ENCODE results near the gene GRB10.
"Not testable (repeated sequence)": the region's sequence is repeated elsewhere in the genome, so short reads cannot be mapped to it uniquely, and the experiment has no call there.

GRB10 gene

GRCh38 chr7:50592940-50593339 is 189.8 kb downstream of the GRB10 start:
- no peaks in the 10 kb centered on the region for H3K4me1 ChIP-seq (ENCODE audit: control insufficient read depth, insufficient read depth, low read length)
- H3K9me3 ChIP-seq (ENCODE audit: control insufficient read depth in 2 of 2, low read length in 2 of 2): no peaks in the 10 kb centered on the region
- no peaks in the 10 kb centered on the region for H3K27me3 ChIP-seq (ENCODE audit: control insufficient read depth in 1 of 2, insufficient read depth in 2 of 2, low read length in 2 of 2)
- H3K36me3 ChIP-seq (ENCODE audit: control insufficient read depth in 2 of 2, insufficient read depth in 2 of 2, low read length in 2 of 2): peaks cover 18 to 22% of the 10 kb centered on the region in 2 donors
- H3K9ac ChIP-seq (ENCODE audit: low read length in 2 of 2): no peak overlapping the region
- H3K27ac ChIP-seq (ENCODE audit: low read length): no peak overlapping the region
- H3K4me3 ChIP-seq (ENCODE audit: low read length in 2 of 2): no peak overlapping the region

- Histone ChIP-seq H3K4me3 (ENCODE audit: low read length in 2 of 2) (no peak overlapping the region), H3K36me3 (ENCODE audit: control insufficient read depth in 2 of 2, insufficient read depth in 2 of 2, low read length in 2 of 2) (peaks cover 15 to 22% of the 10 kb centered on the region in 2 donors), H3K9me3 (ENCODE audit: control insufficient read depth in 2 of 2, low read length in 2 of 2) (no peaks in the 10 kb centered on the region), H3K27ac (ENCODE audit: low read length) (no peak overlapping the region), H3K9ac (ENCODE audit: low read length in 2 of 2) (no peak overlapping the region), H3K4me1 (ENCODE audit: control insufficient read depth, insufficient read depth, low read length) (no peaks in the 10 kb centered on the region), H3K27me3 (ENCODE audit: control insufficient read depth in 1 of 2, insufficient read depth in 2 of 2, low read length in 2 of 2) (no peaks in the 10 kb centered on the region)
These were observed 190.9 kb downstream of the GRB10 start for GRCh38 chr7:50591480-50592438.

GRCh38 chr7:50591098-50591479 is 191.6 kb downstream of the GRB10 start:
- no peak overlapping the region for H3K4me3 ChIP-seq (ENCODE audit: low read length in 2 of 2)
- H3K4me1 ChIP-seq (ENCODE audit: control insufficient read depth, insufficient read depth, low read length): no peaks in the 10 kb centered on the region
- H3K27ac ChIP-seq (ENCODE audit: low read length): no peak overlapping the region
- H3K9ac ChIP-seq (ENCODE audit: low read length in 2 of 2): no peak overlapping the region
- H3K36me3 ChIP-seq (ENCODE audit: control insufficient read depth in 2 of 2, insufficient read depth in 2 of 2, low read length in 2 of 2): peaks cover 15 to 22% of the 10 kb centered on the region in 2 donors
- no peaks in the 10 kb centered on the region for H3K27me3 ChIP-seq (ENCODE audit: control insufficient read depth in 1 of 2, insufficient read depth in 2 of 2, low read length in 2 of 2)
- H3K9me3 ChIP-seq (ENCODE audit: control insufficient read depth in 2 of 2, low read length in 2 of 2): no peaks in the 10 kb centered on the region

- Histone ChIP-seq H3K27ac (ENCODE audit: low read length) (no peak overlapping the region), H3K36me3 (ENCODE audit: control insufficient read depth in 2 of 2, insufficient read depth in 2 of 2, low read length in 2 of 2) (peaks cover 15 to 22% of the 10 kb centered on the region in 2 donors), H3K9me3 (ENCODE audit: control insufficient read depth in 2 of 2, low read length in 2 of 2) (no peaks in the 10 kb centered on the region), H3K27me3 (ENCODE audit: control insufficient read depth in 1 of 2, insufficient read depth in 2 of 2, low read length in 2 of 2) (no peaks in the 10 kb centered on the region), H3K9ac (ENCODE audit: low read length in 2 of 2) (no peak overlapping the region), H3K4me1 (ENCODE audit: control insufficient read depth, insufficient read depth, low read length) (no peaks in the 10 kb centered on the region), H3K4me3 (ENCODE audit: low read length in 2 of 2) (no peak overlapping the region)
These were observed 192.2 kb downstream of the GRB10 start for GRCh38 chr7:50590535-50590934.

GRCh38 chr7:50589364-50589763 is 193.3 kb downstream of the GRB10 start:
- Histone ChIP-seq H3K4me1 (ENCODE audit: control insufficient read depth, insufficient read depth, low read length) (no peaks in the 10 kb centered on the region), H3K36me3 (ENCODE audit: control insufficient read depth in 2 of 2, insufficient read depth in 2 of 2, low read length in 2 of 2) (peaks cover 15 to 20% of the 10 kb centered on the region in 2 donors), H3K9me3 (ENCODE audit: control insufficient read depth in 2 of 2, low read length in 2 of 2) (no peaks in the 10 kb centered on the region), H3K27ac (ENCODE audit: low read length) (no peak overlapping the region), H3K9ac (ENCODE audit: low read length in 2 of 2) (no peak overlapping the region), H3K27me3 (ENCODE audit: control insufficient read depth in 1 of 2, insufficient read depth in 2 of 2, low read length in 2 of 2) (no peaks in the 10 kb centered on the region), H3K4me3 (ENCODE audit: low read length in 2 of 2) (no peak overlapping the region)

- Histone ChIP-seq H3K4me1 (ENCODE audit: control insufficient read depth, insufficient read depth, low read length) (no peaks in the 10 kb centered on the region), H3K36me3 (ENCODE audit: control insufficient read depth in 2 of 2, insufficient read depth in 2 of 2, low read length in 2 of 2) (peaks cover 15 to 18% of the 10 kb centered on the region in 2 donors), H3K27ac (ENCODE audit: low read length) (no peak overlapping the region), H3K4me3 (ENCODE audit: low read length in 2 of 2) (no peak overlapping the region), H3K27me3 (ENCODE audit: control insufficient read depth in 1 of 2, insufficient read depth in 2 of 2, low read length in 2 of 2) (no peaks in the 10 kb centered on the region), H3K9me3 (ENCODE audit: control insufficient read depth in 2 of 2, low read length in 2 of 2) (no peaks in the 10 kb centered on the region), H3K9ac (ENCODE audit: low read length in 2 of 2) (no peak overlapping the region)
These were observed 193.8 kb downstream of the GRB10 start for GRCh38 chr7:50588937-50589336.

DNA sequence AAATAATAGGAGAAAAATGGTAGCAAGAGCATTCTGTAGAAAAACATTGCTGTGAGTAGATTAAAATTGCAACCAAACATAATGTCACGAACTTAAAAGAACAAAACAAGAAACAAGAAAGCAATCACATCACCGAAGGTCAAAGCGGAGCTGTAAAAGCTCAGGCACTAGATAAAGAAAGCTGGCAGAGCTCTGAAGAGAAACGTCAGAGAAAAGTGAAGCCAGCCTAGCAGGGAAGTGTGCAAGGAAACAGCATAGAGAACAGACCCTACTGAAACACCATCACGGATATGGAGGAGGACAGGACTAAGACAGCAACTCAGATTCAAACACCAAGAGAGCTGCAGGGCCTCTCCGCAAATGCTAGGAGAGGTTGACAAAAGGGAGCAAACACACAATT is 195.0 kb downstream of the GRB10 start:
- H3K27ac ChIP-seq (ENCODE audit: low read length): no peak overlapping the region
- H3K9ac ChIP-seq (ENCODE audit: low read length in 2 of 2): no peak overlapping the region
- H3K4me3 ChIP-seq (ENCODE audit: low read length in 2 of 2): no peak overlapping the region
- peaks cover 9 to 10% of the 10 kb centered on the region in 2 donors for H3K36me3 ChIP-seq (ENCODE audit: control insufficient read depth in 2 of 2, insufficient read depth in 2 of 2, low read length in 2 of 2)
- no peaks in the 10 kb centered on the region for H3K9me3 ChIP-seq (ENCODE audit: control insufficient read depth in 2 of 2, low read length in 2 of 2)
- no peaks in the 10 kb centered on the region for H3K27me3 ChIP-seq (ENCODE audit: control insufficient read depth in 1 of 2, insufficient read depth in 2 of 2, low read length in 2 of 2)
- no peaks in the 10 kb centered on the region for H3K4me1 ChIP-seq (ENCODE audit: control insufficient read depth, insufficient read depth, low read length)

- no peaks in the 10 kb centered on the region for H3K9me3 ChIP-seq (ENCODE audit: control insufficient read depth in 2 of 2, low read length in 2 of 2)
- H3K36me3 ChIP-seq (ENCODE audit: control insufficient read depth in 2 of 2, insufficient read depth in 2 of 2, low read length in 2 of 2): no peaks in the 10 kb centered on the region
- no peak overlapping the region for H3K4me3 ChIP-seq (ENCODE audit: low read length in 2 of 2)
- no peak overlapping the region for H3K9ac ChIP-seq (ENCODE audit: low read length in 2 of 2)
- H3K27ac ChIP-seq (ENCODE audit: low read length): no peak overlapping the region
- no peaks in the 10 kb centered on the region for H3K27me3 ChIP-seq (ENCODE audit: control insufficient read depth in 1 of 2, insufficient read depth in 2 of 2, low read length in 2 of 2)
- H3K4me1 ChIP-seq (ENCODE audit: control insufficient read depth, insufficient read depth, low read length): no peaks in the 10 kb centered on the region
These were observed 197.8 kb downstream of the GRB10 start for GRCh38 chr7:50584793-50585408.

DNA sequence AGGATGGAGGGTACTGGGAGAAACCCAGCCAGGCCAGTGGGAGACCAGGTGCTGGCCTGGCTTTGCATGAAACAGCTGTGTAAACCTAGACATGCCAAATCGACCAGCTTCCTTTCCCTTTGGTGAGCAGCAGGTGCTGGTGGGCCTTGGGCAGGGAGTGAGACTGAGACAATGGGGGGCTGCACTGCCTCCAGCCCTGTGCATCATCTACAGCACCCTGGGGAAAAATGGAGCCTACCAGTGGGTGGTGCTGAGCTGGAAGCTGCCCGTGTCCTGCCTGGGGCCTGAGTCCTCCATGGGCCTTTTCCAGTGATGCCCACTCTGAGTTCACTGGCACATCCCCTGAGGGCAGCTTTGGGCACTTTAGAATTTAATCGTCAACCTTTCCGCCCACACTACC is 198.3 kb downstream of the GRB10 start:
- Histone ChIP-seq H3K9ac (ENCODE audit: low read length in 2 of 2) (no peak overlapping the region), H3K4me1 (ENCODE audit: control insufficient read depth, insufficient read depth, low read length) (no peaks in the 10 kb centered on the region), H3K4me3 (ENCODE audit: low read length in 2 of 2) (no peak overlapping the region), H3K36me3 (ENCODE audit: control insufficient read depth in 2 of 2, insufficient read depth in 2 of 2, low read length in 2 of 2) (no peaks in the 10 kb centered on the region), H3K9me3 (ENCODE audit: control insufficient read depth in 2 of 2, low read length in 2 of 2) (no peaks in the 10 kb centered on the region), H3K27ac (ENCODE audit: low read length) (no peak overlapping the region), H3K27me3 (ENCODE audit: control insufficient read depth in 1 of 2, insufficient read depth in 2 of 2, low read length in 2 of 2) (no peaks in the 10 kb centered on the region)

DNA sequence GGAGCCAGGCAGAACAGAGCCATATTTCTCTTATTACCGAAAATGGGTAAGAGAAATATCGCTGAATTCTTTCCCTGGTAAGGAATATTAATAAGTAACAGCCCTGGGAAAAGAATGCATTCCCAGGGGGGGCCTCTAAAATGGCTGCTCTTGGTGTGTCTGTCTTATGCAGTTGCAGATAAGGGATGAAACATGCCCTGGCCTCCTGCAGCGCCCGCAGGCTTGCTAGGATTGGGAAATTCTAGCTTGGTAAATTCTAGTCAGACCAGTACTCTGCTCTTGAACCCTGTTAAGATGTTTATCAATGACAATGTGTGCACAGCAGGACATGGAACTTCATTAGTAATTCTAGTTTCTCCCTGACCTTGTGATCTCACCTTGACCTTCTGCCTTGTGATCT is 199.4 kb downstream of the GRB10 start:
- H3K9ac ChIP-seq (ENCODE audit: low read length in 2 of 2); H3K4me1 ChIP-seq (ENCODE audit: control insufficient read depth, insufficient read depth, low read length); H3K4me3 ChIP-seq (ENCODE audit: low read length in 2 of 2); H3K9me3 ChIP-seq (ENCODE audit: control insufficient read depth in 2 of 2, low read length in 2 of 2); H3K27me3 ChIP-seq (ENCODE audit: control insufficient read depth in 1 of 2, insufficient read depth in 2 of 2, low read length in 2 of 2); H3K27ac ChIP-seq (ENCODE audit: low read length); H3K36me3 ChIP-seq (ENCODE audit: control insufficient read depth in 2 of 2, insufficient read depth in 2 of 2, low read length in 2 of 2): not testable (repeated sequence)

GRCh38 chr7:50582271-50582670 is 200.4 kb downstream of the GRB10 start:
- H3K27ac ChIP-seq (ENCODE audit: low read length); H3K9ac ChIP-seq (ENCODE audit: low read length in 2 of 2); H3K9me3 ChIP-seq (ENCODE audit: control insufficient read depth in 2 of 2, low read length in 2 of 2); H3K4me3 ChIP-seq (ENCODE audit: low read length in 2 of 2); H3K4me1 ChIP-seq (ENCODE audit: control insufficient read depth, insufficient read depth, low read length); H3K36me3 ChIP-seq (ENCODE audit: control insufficient read depth in 2 of 2, insufficient read depth in 2 of 2, low read length in 2 of 2); H3K27me3 ChIP-seq (ENCODE audit: control insufficient read depth in 1 of 2, insufficient read depth in 2 of 2, low read length in 2 of 2): not testable (repeated sequence)

All from stomach smooth muscle (tissue), 2 donors.